ENCODE results near the gene MEST. TPM values are rescaled to one million over a fixed set of nuclear protein-coding genes. Genes with fewer than 3 reads are reported as not detected.

Gene MEST, protein sequence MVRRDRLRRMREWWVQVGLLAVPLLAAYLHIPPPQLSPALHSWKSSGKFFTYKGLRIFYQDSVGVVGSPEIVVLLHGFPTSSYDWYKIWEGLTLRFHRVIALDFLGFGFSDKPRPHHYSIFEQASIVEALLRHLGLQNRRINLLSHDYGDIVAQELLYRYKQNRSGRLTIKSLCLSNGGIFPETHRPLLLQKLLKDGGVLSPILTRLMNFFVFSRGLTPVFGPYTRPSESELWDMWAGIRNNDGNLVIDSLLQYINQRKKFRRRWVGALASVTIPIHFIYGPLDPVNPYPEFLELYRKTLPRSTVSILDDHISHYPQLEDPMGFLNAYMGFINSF
- total RNA-seq = 125 and 240 TPM in 2 replicates

DNA sequence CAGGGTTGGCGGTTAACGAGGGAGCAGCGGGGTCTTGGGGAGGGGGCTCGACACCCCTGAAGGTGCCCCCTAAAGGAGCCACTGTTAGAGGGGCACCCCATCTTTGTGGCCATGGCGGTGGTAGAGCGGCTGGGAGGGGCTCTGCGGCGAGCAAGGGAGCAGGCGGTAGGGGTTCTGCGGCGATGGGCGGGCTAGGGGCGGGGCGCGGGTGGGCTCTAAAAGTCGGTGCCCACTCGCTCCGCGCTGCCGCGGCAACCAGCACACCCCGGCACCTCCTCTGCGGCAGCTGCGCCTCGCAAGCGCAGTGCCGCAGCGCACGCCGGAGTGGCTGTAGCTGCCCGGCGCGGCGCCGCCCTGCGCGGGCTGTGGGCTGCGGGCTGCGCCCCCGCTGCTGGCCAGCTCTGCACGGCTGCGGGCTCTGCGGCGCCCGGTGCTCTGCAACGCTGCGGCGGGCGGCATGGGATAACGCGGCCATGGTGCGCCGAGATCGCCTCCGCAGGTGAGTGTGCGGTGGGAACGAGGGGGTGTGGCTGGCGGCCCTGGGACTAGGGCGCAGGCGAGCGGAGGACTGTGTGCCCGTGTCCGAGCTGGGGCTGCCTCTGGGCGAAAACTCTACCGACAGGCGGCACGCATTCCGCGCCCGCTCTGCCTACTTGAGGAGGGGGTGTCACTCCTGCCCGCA is at the start of gene MEST:
Gene MEST (plus strand): TSS at position 245 of the 682 bp plus-strand sequence. CDS start 229 bp downstream, at position 474.

Other genes with a start within 250 kb of the MEST start
- gene CPA2, start 225.2 kb upstream of the MEST start, total RNA-seq = not detected in 2 replicates
- gene CPA4, start 198.9 kb upstream of the MEST start, total RNA-seq = 25.9 and 83.2 TPM in 2 replicates
- not detected in 2 replicates for gene CPA5, start 147.3 kb upstream of the MEST start, total RNA-seq
- 0.09 and 0.28 TPM in 2 replicates for gene CPA1, start 111.6 kb upstream of the MEST start, total RNA-seq
- 6.5 and 7.4 TPM in 2 replicates for gene CEP41, start 51.1 kb upstream of the MEST start, total RNA-seq
- gene COPG2, start 176.7 kb downstream of the MEST start, total RNA-seq = 31.2 and 31.7 TPM in 2 replicates
- gene TSGA13, start 194.5 kb downstream of the MEST start, total RNA-seq = not detected in 2 replicates
- gene KLF14, start 242.1 kb downstream of the MEST start, total RNA-seq = 0.09 TPM in 1 of 2 replicates, not detected in the other

Data from smooth muscle cell of bladder (primary cell).